Subcutaneous adipose tissue (tissue), 4 donors: ENCODE results near the gene TNNI3K. TPM values are rescaled to one million over a fixed set of nuclear protein-coding genes. Genes with fewer than 3 reads are reported as not detected.

Experiments used
- CTCF ChIP-seq: fragments of 450-650 bp; IDR thresholded peaks from one replicate; pipeline ENCODE4 v1.5.1; 2016; ENCODE audit warnings: low read depth, mild to moderate bottlenecking, control low read depth, antibody characterized with exemption, moderate library complexity
- total RNA-seq, 4 donors: library from RNA; depleted of rRNA; stranded (reverse); fragments of >200 nt; gene quantifications; one replicate each; pipeline ENCODE4 v1.1.0, GENCODE V29; 2016

The TNNI3K gene
- total RNA-seq, 4 donors from 2014 or later, result 0.98 to 7.0 (median 3.9) TPM; not detected in 1

- TF ChIP-seq CTCF, result no peak
These were observed 288.8 kb downstream of the TNNI3K start for GRCh38 chr1:74523873-74524480.

GRCh38 chr1:74526708-74527107 is 291.5 kb downstream of the TNNI3K start:
- no peak for TF ChIP-seq CTCF

GRCh38 chr1:74528123-74528522 is 292.9 kb downstream of the TNNI3K start:
- no peak for TF ChIP-seq CTCF

- TF ChIP-seq CTCF, result no peak
These were observed 295.7 kb downstream of the TNNI3K start for GRCh38 chr1:74530892-74531291.

- TF ChIP-seq CTCF, result no peak
These were observed 296.6 kb downstream of the TNNI3K start for GRCh38 chr1:74531796-74532195.

- no peak for TF ChIP-seq CTCF
These were observed 299.1 kb downstream of the TNNI3K start for GRCh38 chr1:74534241-74534640.

- no peak for TF ChIP-seq CTCF
These were observed 310.6 kb downstream of the TNNI3K start for GRCh38 chr1:74545821-74546220.
